Stimulated activated CD8-positive, alpha-beta memory T cell treated with anti-CD3 and anti-CD28 coated beads, Interleukin-4, amount 100 ng/mL, for 4 hours (primary cell): ENCODE results near the gene CDK13.
A peak's percentile ranks its signal among the peaks of the same experiment; 100 is the strongest.

Source experiments
- DNase-seq, 2 donors: peaks; one replicate each; pipeline ENCODE4 v3.0.0-alpha.2; 2020; ENCODE audit warnings: low read depth in 2 of 2, low spot score in 1 of 2

CDK13 gene

GRCh38 chr7:39948956-39949928, 814 bp upstream of the CDK13 start:
- DNase-seq, result peak; percentile 92 to 96

- peak; percentile 2 to 4 for DNase-seq
Observed at GRCh38 chr7:39950473-39951225, 593 bp downstream of the CDK13 start.

GRCh38 chr7:39951226-39952194, 1.5 kb downstream of the CDK13 start:
- peak; percentile 27 to 42 for DNase-seq

- no peak for DNase-seq
Observed at GRCh38 chr7:39952374-39952773, 2.3 kb downstream of the CDK13 start.

GRCh38 chr7:39952803-39953202, 2.7 kb downstream of the CDK13 start:
- DNase-seq, result no peak

- DNase-seq, result no peak
Observed at GRCh38 chr7:39954694-39955093, 4.6 kb downstream of the CDK13 start.

GRCh38 chr7:39958038-39958437, 8.0 kb downstream of the CDK13 start:
- no peak for DNase-seq

GRCh38 chr7:39967406-39968161, 17.5 kb downstream of the CDK13 start:
- no peak for DNase-seq

GRCh38 chr7:39969431-39969830, 19.4 kb downstream of the CDK13 start:
- no peak for DNase-seq

- DNase-seq, result no peak
Observed at GRCh38 chr7:39971924-39972323, 21.9 kb downstream of the CDK13 start.

- no peak for DNase-seq
Observed at GRCh38 chr7:39973801-39974200, 23.7 kb downstream of the CDK13 start.

- no peak for DNase-seq
Observed at GRCh38 chr7:39978230-39978934, 28.3 kb downstream of the CDK13 start.

GRCh38 chr7:39979406-39980073, 29.5 kb downstream of the CDK13 start:
- DNase-seq, result no peak

- no peak for DNase-seq
Observed at GRCh38 chr7:39985398-39985918, 35.4 kb downstream of the CDK13 start.

- no peak for DNase-seq
Observed at GRCh38 chr7:39987641-39988347, 37.7 kb downstream of the CDK13 start.

- no peak for DNase-seq
Observed at GRCh38 chr7:40000734-40001315, 50.8 kb downstream of the CDK13 start.

- no peak for DNase-seq
Observed at GRCh38 chr7:40001649-40002048, 51.6 kb downstream of the CDK13 start.

GRCh38 chr7:40003597-40003996, 53.5 kb downstream of the CDK13 start:
- no peak for DNase-seq
